Endometrial microvascular endothelial cells (primary cell): Measurements from ENCODE around the gene SPDL1. TPM values are rescaled to one million over a fixed set of nuclear protein-coding genes. Genes with fewer than 3 reads are reported as not detected.

ENCODE experiments used
- in situ Hi-C: cut with HindIII; loops from 2 replicates; pipeline ENCODE4 v1.10.0; 2017; ENCODE audit warnings: low sequenced_read_pairs, low pct_unique_long_range_greater_than_20kb; ENCODE audit errors: inconsistent ontology term
- total RNA-seq: library from RNA; depleted of rRNA; stranded (reverse); fragments of >200 nt; gene quantifications from one replicate; pipeline ENCODE4 v1.2.3, GENCODE V29; 2015; ENCODE audit errors: inconsistent ontology term

The SPDL1 gene, protein sequence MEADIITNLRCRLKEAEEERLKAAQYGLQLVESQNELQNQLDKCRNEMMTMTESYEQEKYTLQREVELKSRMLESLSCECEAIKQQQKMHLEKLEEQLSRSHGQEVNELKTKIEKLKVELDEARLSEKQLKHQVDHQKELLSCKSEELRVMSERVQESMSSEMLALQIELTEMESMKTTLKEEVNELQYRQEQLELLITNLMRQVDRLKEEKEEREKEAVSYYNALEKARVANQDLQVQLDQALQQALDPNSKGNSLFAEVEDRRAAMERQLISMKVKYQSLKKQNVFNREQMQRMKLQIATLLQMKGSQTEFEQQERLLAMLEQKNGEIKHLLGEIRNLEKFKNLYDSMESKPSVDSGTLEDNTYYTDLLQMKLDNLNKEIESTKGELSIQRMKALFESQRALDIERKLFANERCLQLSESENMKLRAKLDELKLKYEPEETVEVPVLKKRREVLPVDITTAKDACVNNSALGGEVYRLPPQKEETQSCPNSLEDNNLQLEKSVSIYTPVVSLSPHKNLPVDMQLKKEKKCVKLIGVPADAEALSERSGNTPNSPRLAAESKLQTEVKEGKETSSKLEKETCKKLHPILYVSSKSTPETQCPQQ
- 46.3 TPM for total RNA-seq

DNA sequence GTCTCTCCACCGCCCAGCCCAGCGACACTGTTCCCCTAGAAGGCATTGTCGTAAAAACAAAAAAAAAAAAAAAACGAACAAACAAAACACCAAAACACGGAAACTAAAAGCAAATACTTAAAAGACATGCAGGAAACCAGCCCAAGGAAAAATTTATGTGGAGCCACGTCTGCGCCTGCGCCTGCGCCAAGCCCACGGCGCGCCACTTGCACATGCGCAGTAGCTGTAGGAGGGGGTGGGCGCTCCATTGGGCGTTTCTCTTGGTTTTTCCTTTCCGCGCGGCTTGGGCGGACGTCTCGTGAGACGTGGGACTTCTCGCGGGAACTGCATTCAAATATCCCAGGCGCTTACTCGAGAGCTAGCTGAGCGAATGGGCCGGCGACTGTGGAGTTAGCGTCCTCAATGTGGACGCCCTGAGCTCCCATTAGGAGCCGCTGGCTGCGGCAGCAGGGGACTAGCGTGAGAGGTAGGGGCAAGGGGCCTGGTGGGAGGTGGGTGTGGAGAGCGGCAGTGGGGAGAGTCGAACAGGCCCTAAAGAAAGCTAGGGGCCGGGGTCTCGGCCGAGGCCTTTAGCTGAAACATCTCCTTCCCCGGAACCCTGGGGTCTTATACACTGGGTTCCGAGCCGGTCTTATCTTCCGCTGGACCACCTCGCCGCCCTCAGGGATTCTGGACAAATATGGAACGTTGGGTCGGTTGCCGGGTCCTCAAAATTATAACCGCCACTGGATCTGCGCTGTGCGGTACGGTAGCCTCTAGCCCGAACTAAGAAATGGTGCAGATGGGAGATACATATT lies at the start of gene SPDL1:
SPDL1 (plus strand) TSS at position 350 of the 797 bp plus-strand sequence. CDS start 4,644 bp downstream, outside the sequence.
- in situ Hi-C loops = no loop called here

DNA sequence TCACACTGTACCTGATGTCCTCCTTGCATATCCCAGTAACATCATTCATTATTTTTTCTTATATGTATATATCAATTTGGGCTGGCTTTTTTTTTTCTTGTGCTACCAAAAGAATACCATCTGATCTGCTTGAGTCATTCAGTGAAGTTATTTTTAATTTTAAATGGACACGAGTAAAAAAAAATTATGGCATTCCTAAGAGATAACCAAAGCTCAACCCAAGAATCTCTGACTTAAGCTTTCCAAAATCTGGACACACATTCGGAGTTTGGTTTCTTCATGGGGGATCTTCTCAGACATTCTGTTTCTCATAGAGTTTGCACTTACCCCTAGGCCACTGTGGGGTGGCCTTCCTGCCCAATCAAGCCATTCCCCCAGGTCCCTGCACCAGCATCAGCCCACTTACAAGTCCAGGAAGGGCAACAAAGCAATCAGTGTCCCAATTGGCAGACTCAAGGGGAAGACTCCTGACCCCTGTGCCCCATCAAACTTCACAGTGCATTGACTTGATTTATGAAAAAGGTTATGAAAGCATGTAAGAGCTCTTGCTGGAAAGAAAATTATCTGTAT lies 49.2 kb upstream of the SPDL1 start:
- in situ Hi-C loops = no loop called here

DNA sequence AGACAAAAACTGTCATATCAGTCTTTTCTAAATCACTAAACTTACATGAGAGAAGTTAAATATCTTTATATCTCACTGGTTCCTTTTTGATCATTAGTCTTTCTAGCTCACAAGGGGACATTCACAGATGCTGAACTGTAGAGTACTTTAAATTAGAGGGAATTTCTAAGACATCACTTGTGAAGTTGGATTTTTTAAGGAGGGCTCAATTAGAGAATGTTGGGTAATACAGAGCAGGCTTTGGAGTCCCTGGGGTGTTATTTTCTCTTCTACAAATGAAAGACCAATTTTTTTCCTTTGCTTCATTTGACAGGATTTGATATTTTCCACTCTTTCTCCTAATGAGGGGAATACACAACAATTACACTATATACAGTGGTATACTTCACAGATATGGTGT lies 48.6 kb upstream of the SPDL1 start:
- in situ Hi-C loops = no loop called here

DNA sequence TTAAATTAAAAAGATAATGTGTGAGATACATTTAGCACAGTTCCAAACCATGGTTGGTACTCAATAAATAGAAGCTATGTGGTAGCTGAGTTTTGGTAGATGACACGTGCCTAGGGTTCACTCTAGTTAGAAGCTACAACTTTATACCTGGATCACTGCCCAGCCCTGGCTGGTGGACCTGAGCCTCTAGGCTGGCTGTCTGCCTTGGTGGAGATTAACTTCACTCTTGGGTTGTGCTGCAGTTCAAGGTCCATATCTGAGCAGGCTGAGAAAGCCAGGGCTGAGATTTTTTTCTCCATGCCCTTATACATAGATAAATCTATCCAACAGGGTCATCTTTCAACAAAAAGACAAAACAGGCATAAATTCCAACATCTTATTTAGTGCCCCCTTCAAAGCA lies 44.6 kb upstream of the SPDL1 start:
- in situ Hi-C loops = no loop called here

DNA sequence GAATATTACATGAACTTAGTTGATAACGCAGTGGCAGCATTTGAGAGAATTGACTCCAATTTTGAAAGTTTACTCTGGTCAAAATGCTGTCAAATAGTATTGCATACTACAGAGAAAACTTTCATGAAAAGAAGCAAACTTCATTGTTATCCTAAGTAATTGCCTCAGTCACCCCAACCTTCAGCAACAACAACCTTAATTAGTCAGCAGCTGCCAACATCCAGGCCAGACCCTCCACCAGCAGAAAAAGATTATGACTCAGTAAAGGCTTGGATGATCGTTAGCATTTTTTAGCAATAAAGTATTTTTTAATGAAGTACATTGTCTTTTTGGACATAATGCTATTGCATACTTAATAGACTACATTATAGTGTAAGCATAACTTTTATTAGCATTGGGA lies 40.8 kb upstream of the SPDL1 start:
- in situ Hi-C loops = no loop called here

DNA sequence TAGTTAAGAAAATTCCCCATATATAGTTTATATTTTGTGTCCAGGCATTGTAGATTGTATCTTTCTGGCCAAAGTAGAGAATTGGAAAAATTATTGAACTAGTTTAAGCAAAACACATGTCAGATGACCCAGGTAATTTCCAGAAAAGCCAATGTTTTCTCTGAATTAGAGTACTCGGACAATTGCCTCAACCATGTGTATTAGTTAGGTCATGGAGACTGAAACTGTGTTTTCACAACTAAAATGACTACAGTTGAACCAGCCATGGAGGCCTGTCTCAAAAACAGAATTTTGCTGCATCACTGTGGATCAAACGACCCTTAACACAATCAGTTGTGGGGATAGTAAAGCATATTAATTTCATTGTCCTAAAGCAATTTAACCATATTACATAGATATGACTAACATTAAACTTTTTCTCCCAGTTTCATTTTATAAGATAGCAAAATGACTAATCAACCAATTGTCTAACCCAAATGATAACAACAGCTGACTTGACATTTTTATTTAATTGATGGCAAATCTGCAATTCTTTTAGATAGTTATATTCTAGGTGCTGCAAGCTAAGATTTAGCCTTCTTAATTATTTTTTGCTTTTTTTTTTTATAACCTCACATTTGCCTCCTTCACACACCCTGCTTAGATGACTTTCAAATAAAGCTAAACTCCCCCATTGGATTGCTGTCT lies 39.2 kb upstream of the SPDL1 start:
- in situ Hi-C loops = no loop called here

GRCh38 chr5:169545762-169546161 lies 37.8 kb upstream of the SPDL1 start:
- in situ Hi-C loops = no loop called here

- in situ Hi-C loops = no loop called here
These were observed 37.2 kb upstream of the SPDL1 start for GRCh38 chr5:169546346-169546745.

- in situ Hi-C loops = no loop called here
These were observed 36.1 kb upstream of the SPDL1 start for GRCh38 chr5:169547508-169547907.

- in situ Hi-C loops = no loop called here
These were observed 35.3 kb upstream of the SPDL1 start for GRCh38 chr5:169548315-169548714.

GRCh38 chr5:169549453-169550100 lies 34.0 kb upstream of the SPDL1 start:
- in situ Hi-C loops = no loop called here

DNA sequence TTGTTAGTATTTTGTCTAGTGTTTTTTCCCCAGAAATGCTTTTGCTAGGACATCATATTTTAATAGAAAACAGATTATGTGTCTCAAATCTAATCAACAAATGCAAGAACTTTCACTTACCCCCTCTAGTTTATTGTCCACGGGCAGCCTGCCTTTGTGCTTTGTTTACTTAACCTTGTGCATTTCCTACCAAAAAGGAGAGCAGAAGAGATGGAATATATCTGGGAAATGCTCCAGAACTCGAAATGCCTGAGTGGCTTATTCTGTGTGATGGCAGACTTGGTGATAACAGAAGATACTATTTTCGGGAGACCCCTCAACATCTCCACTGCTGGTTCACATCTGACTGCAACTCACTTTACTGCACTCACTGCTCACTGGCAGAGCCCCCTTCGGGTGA lies 33.3 kb upstream of the SPDL1 start:
- in situ Hi-C loops = no loop called here

DNA sequence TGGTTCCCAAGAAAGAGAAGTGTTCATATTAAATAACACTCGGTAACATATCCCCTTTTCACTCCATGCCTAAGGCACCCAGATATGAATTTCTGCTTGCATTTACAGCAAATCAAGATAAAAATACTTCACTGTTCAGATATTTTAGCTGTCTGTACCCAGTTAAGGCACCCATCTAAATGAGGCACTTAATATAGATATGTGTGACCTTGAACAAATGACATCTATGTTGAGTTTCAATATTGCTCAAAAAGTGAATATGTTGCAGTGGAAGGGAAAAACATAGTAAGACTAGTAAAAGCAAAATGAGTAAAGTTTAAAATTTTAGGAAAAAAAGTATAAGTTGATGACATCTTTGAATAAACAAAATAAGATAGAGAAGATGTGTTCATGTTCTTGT lies 32.4 kb upstream of the SPDL1 start:
- in situ Hi-C loops = no loop called here

DNA sequence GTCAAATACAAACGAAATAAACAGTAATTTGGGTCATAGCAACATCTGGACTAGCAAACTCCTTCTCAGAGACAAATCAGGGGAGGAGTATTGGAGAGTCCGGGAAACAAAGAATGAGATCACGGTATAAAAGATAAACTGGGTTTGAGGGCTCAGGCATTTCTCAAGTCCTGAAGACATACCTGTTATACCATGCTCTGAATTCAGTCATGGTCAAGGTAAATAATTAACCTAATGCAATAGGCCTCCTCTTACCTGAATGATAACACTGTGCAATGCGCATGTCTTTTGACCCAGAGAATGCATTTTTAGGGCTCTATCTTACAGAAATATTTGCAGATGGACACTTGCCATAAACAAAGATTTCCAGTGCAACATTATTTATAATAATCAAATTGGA lies 31.9 kb upstream of the SPDL1 start:
- in situ Hi-C loops = no loop called here

GRCh38 chr5:169554251-169554650 lies 29.3 kb upstream of the SPDL1 start:
- in situ Hi-C loops = no loop called here

DNA sequence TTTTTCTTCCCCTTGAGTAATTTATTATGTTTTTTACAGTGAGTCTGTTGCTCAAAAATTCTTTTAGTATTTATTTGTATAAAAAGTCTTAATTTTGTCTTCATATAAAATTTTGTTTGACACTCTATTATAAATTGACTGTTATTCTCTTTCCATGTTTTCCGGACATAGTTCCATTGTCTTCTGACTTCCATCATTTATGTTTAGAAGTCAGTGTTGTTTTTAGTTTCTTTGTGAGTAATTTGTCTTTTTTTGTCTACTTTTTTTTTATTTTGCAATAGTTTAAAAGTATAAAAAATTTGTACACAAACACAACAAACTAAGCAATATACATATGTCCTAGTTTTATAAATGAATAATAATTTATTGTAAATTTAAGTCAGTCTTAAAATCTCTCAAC lies 25.7 kb upstream of the SPDL1 start:
- in situ Hi-C loops = no loop called here

GRCh38 chr5:169561893-169562292 lies 21.7 kb upstream of the SPDL1 start:
- in situ Hi-C loops = no loop called here

- in situ Hi-C loops = no loop called here
These were observed 20.2 kb upstream of the SPDL1 start for GRCh38 chr5:169563369-169563768.
